NCI-H460 (cell line): Measurements from ENCODE around the gene EPB41L2. TPM values are rescaled to one million over a fixed set of nuclear protein-coding genes. Genes with fewer than 3 reads are reported as not detected.
"Not testable (repeated sequence)": the region's sequence is repeated elsewhere in the genome, so short reads cannot be mapped to it uniquely, and the experiment has no call there.

Source experiments
- DNase-seq: peaks from one replicate; pipeline ENCODE4 v3.0.0-alpha.2; 2016; ENCODE audit warnings: low read depth; ENCODE audit errors: extremely low read depth
- total RNA-seq: library from RNA; depleted of rRNA; stranded (reverse); fragments of >200 nt; shearing (Covaris generic); gene quantifications from 2 replicates; pipeline ENCODE4 v1.2.3, GENCODE V29; 2014

Gene EPB41L2
- total RNA-seq, 1 experiment from 2014 or later = 7.3 TPM

DNA sequence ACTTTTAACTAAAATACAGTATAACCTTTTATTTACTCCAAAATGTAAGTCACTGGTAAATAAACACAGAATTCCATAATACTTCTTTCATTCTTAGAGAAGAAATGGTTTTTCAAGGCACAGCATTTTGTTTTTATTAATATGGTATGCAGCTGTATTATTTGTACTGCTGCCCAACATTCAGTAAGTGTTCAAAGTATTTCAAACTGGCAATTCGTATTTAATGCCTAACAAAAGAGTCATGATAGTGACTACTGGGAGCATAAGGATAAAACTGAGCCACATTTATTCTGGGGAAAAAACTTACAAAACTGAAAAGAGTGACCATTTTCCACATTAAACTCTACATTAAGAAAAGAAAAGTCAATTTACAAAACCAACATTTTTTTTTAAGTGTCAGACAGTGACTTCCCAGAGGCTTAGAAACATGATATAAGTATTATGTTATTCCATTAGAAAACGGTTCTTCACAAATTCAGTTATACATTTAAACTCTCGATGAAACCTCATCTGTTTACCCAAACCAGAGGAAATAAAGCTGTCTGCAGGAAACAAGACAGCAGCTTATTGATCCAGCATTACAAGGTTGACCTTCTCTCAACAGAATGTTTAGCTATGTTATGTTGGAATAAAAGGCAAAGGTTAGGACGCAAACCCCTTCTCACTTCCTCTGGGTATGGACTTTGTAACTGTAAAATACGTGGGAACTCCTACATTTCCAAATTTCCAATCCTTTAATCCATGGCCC, 24.3 kb downstream of the EPB41L2 start:
- no peak for DNase-seq

GRCh38 chr6:131037194-131037897, 25.7 kb downstream of the EPB41L2 start:
- no peak for DNase-seq

DNA sequence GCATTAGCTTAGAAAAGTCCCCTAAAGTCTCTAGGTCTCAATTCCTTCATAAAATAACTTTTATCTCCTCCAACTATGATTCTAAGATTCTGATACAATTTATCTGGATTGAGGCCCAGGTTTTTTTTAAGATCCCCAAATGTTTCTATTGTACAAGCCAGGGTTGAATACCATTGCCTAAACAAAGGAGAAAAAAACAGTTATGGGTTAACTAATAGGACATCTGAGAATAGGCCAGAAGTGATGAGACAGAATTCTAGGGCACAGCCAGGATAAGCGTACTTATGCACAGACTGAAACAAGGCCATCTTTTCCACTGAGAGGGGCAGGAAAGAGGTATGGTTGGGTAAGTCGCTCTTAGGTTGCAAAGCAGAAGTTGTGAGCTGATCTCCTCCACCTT, 26.4 kb downstream of the EPB41L2 start:
- no peak for DNase-seq

DNA sequence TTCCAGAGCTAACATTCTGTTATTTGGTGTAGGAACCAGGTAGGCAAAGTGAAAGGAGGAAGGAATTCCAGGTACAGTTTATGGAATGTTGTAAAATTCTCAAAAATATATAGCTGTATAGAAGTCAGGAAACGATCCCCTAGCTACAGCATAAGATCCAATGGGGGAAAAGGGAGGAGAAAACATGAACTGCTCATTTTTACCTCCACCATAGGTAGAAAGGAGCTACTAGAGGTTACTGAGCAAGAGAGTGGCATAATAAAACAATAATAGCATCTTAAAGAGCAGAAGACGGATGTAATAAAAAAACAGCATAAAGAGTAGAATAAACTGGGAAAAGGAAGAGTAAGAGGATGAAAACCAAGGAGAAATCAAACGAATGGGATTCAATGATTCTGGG, 26.9 kb downstream of the EPB41L2 start:
- DNase-seq = no peak

GRCh38 chr6:131035582-131035981, 27.5 kb downstream of the EPB41L2 start:
- DNase-seq = no peak

DNA sequence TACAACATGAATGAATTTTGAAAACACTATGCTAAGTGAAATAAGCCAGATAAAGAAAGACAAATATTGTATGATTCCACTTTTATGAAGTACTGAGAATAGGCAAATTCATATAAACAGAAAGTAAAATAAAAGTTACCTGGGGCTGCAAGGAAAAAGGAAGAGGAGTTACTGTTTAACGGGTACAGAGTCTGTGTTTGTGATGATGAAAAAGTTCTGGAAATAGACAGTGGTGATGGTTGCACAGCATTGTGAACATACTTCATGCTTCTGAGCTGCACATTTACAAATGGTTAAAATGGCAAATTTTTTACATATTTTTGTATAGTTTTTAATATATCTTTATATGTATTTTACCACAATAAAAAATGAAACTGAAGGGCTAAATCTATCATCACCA, 29.4 kb downstream of the EPB41L2 start:
- no peak for DNase-seq

- no peak for DNase-seq
Measured at GRCh38 chr6:131029626-131030297, 33.3 kb downstream of the EPB41L2 start.

DNA sequence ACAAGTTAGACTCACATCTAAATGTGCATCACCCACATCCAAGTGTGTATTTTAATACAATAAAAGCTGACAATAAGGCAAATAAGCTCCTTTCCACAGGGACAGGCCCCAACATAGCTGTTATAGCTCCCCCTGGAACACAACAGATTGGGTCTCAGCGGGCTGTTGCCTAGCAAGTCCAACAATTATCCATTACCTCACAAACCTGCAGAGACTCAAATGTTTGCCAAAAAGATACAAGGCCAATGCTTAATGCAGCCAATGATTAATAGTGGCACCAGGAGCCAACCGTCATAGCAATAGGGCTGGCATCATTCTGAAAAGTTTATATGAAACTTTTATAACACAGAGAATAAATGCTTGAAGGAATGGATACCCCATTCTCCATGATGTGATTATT, 35.7 kb downstream of the EPB41L2 start:
- DNase-seq = no peak

- no peak for DNase-seq
Measured at GRCh38 chr6:131026243-131026642, 36.8 kb downstream of the EPB41L2 start.

- DNase-seq = no peak
Measured at GRCh38 chr6:131024565-131024964, 38.5 kb downstream of the EPB41L2 start.

- DNase-seq = no peak
Measured at GRCh38 chr6:131023834-131024504, 39.1 kb downstream of the EPB41L2 start.

GRCh38 chr6:131022691-131023090, 40.4 kb downstream of the EPB41L2 start:
- no peak for DNase-seq

- DNase-seq = no peak
Measured at GRCh38 chr6:131017962-131018361, 45.1 kb downstream of the EPB41L2 start.

DNA sequence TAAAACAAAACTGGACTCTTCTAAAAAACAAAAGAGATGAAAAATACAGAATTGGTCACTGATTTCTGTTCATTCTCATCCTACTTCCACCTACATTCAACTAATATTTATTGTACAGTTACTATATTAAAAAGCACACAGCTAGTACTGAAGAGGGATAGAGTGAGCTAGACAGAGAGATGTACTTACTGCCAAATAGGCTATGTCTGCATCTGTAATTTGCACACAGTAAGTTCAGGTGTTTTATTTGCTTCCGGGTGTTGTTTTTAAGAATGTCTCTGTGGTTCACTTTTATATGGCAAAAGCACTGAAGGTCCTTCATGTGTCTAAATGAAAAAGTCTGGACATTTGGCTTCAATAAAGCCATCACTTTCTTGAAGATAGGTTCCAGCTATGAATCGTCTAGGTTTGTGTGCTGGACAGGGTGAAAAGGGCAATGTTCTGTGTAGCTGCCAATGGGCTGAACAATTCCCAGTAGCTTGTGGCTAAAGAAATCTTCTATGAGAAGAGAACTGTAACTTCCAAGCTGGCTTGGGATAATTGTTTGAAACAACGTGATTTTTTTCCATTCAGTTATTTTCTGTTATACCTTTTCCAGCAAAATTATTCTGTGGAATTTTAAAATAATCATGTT, 47.3 kb downstream of the EPB41L2 start:
- no peak for DNase-seq

GRCh38 chr6:131015025-131015591, 47.9 kb downstream of the EPB41L2 start:
- no peak for DNase-seq

DNA sequence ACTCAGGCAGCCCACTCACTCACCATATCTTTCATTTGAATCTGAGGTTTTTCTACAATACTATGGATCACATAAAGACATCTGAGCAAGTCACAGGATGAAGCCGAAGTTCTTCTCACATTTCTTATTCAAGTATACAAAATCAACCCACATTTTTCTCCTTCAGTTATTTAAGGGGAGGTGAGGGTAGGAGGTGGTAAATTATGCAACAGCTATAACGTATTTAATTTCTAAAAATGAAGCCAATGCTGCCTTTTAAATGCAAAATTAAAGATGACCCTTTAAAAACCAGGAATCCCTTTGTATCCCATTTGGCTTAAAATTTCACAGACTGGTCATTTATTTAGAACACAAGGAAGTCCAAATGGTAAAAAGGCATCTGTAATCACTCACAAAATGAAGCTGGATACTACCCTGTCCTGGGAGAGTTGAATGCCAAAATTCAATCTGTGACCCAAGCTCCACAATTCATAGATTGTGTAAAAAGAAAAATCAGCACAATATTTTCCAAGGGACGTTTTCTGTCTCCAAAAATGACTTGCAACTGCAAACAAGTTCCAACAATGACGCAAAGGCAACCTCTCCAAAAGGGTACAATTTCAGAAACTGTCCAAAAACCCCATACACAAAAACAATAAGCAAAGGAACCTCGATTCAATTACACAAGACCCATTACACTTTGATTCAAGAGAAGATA, 48.8 kb downstream of the EPB41L2 start:
- DNase-seq = no peak

DNA sequence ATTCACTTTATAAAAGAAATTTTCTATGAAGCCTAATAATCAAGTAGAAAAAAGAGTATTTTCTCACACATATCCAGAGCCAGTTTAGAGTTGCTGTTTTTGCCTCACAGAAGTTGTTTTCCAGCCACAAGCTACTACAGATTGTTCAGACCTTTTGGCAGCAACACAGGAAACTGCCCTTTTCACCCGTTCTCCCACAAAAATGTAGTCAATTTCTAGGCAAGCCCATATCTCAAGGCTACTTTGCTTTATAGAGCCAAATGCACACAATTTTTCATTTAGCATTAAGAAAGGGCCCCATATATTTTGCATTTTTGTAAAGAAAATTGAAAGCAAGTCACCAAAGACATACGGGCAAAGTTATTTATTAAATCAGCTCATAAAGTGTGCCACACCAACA, 49.5 kb downstream of the EPB41L2 start:
- DNase-seq = no peak

- no peak for DNase-seq
Measured at GRCh38 chr6:131009790-131010189, 53.3 kb downstream of the EPB41L2 start.

- DNase-seq = not testable (repeated sequence)
Measured at GRCh38 chr6:131008965-131009364, 54.1 kb downstream of the EPB41L2 start.

- not testable (repeated sequence) for DNase-seq
Measured at GRCh38 chr6:131007964-131008363, 55.1 kb downstream of the EPB41L2 start.
